OCI-LY7 (cell line): ENCODE measurements around the gene AXIN1. TPM values are rescaled to one million over a fixed set of nuclear protein-coding genes. Genes with fewer than 3 reads are reported as not detected.

ENCODE experiments used
- BruUV-seq: library from RNA; stranded (reverse); fragments of 400-500 nt; replicated peaks from 2 replicates; lab custom pipeline; 2021; lab: Mats Ljungman, UMichigan
- CTCF ChIA-PET: fragments of 300-600 bp; sonication (Branson Sonifier 250); formaldehyde crosslinking; loops from one replicate; lab custom pipeline; 2022; ENCODE audit warnings: antibody characterized with exemption; ENCODE audit not compliant: unreplicated experiment; lab: Charles Lee
- POLR2A ChIA-PET: fragments of 300-600 bp; sonication (Branson Sonifier 250); formaldehyde crosslinking; loops from one replicate; lab custom pipeline; 2022; ENCODE audit warnings: antibody characterized with exemption; lab: Charles Lee
- DNase-seq: peaks from one replicate; pipeline ENCODE4 v3.0.0-alpha.2; 2015; ENCODE audit warnings: low spot score
- H2AFZ ChIP-seq: fragments of 200-600 bp; sonication (generic), shearing (Covaris generic); 2 replicates; pipeline ENCODE4 v1.6.1; 2014; ENCODE audit warnings: mild to moderate bottlenecking, antibody characterized with exemption, low read length, moderate library complexity
- H3K27ac ChIP-seq: fragments of 200-600 bp; sonication (generic); 2 replicates; pipeline ENCODE4 v1.5.1; 2014; ENCODE audit warnings: mixed run types, low read depth, mild to moderate bottlenecking, moderate library complexity, low read length, inconsistent platforms; ENCODE audit not compliant: poor library complexity, severe bottlenecking
- H3K36me3 ChIP-seq: fragments of 200-600 bp; sonication (generic); 2 replicates; pipeline ENCODE4 v1.6.1; 2014; ENCODE audit warnings: mild to moderate bottlenecking, antibody characterized with exemption, low read length, moderate library complexity, mixed read lengths; ENCODE audit not compliant: insufficient read depth
- H3K4me1 ChIP-seq: fragments of 200-600 bp; sonication (generic); 2 replicates; pipeline ENCODE4 v1.5.1; 2014; ENCODE audit warnings: mild to moderate bottlenecking, low read length; ENCODE audit not compliant: insufficient read depth, poor library complexity, severe bottlenecking
- H3K4me2 ChIP-seq: fragments of 200-600 bp; sonication (generic); 2 replicates; pipeline ENCODE4 v1.6.1; 2014; ENCODE audit warnings: mild to moderate bottlenecking, low read length
- H3K4me3 ChIP-seq: fragments of 200-600 bp; sonication (generic); 2 replicates; pipeline ENCODE4 v1.5.1; 2014; ENCODE audit warnings: mild to moderate bottlenecking, low read depth, low read length; ENCODE audit not compliant: poor library complexity, severe bottlenecking
- H3K79me2 ChIP-seq: fragments of 200-600 bp; sonication (generic); 2 replicates; pipeline ENCODE4 v1.6.1; 2016; ENCODE audit warnings: low read depth, mild to moderate bottlenecking, low read length, moderate library complexity, mixed read lengths; ENCODE audit not compliant: insufficient read depth
- H3K9me2 ChIP-seq: fragments of 200-600 bp; sonication (generic); 2 replicates; pipeline ENCODE4 v1.6.1; 2016; ENCODE audit warnings: mild to moderate bottlenecking, low read length, mixed read lengths; ENCODE audit not compliant: insufficient read depth
- H3K9me3 ChIP-seq: fragments of 200-600 bp; sonication (generic); 2 replicates; pipeline ENCODE4 v1.6.1; 2014; ENCODE audit warnings: mild to moderate bottlenecking, mixed run types, low read length, mixed read lengths
- H4K20me1 ChIP-seq: fragments of 200-600 bp; sonication (generic); 2 replicates; pipeline ENCODE4 v1.6.1; 2014; ENCODE audit warnings: mild to moderate bottlenecking, antibody characterized with exemption, low read length, moderate library complexity, mixed read lengths; ENCODE audit not compliant: insufficient read depth
- CTCF ChIP-seq: fragments of 200-600 bp; sonication (generic); conservative IDR thresholded peaks from 2 replicates; pipeline ENCODE4 v1.5.1; 2014; ENCODE audit warnings: mild to moderate bottlenecking, antibody characterized with exemption, low read length, moderate library complexity, mixed read lengths
- EZH2phosphoT487 ChIP-seq: fragments of 200-600 bp; sonication (generic); IDR thresholded peaks from 2 replicates; pipeline ENCODE4 v1.6.1; 2018; ENCODE audit warnings: low read depth, borderline replicate concordance, mild to moderate bottlenecking, mixed run types, antibody characterized with exemption, low read length, moderate library complexity, mixed read lengths
- intact Hi-C: fragments of 100-400 bp; cut with micrococcal nuclease; formaldehyde crosslinking; loops from one replicate; pipeline ENCODE4 v1.10.0; 2022; ENCODE audit not compliant: unreplicated experiment
- total RNA-seq, 2 experiments: library from RNA; depleted of rRNA in 1 of 2; stranded (reverse); fragments of >200 nt in 1 of 2; shearing (Covaris generic) in 1 of 2; gene quantifications; 2 replicates each; pipeline ENCODE4 v1.2.3, GENCODE V29; 2014 to 2022

The AXIN1 gene
- total RNA-seq, 2 experiments from 2014 or later, result 29.0 to 30.3 TPM

- H3K9me2 ChIP-seq, result no peaks in the 10 kb centered on the region
- DNase-seq, result no peak
- ChIA-PET CTCF (no interaction called here), POLR2A (no interaction called here)
- H4K20me1 ChIP-seq, result no peaks in the 10 kb centered on the region
- no peak overlapping the region for H3K4me2 ChIP-seq
- BruUV-seq, result no TSS peak
- H3K4me3 ChIP-seq, result no peak overlapping the region
- H3K36me3 ChIP-seq, result no peaks in the 10 kb centered on the region
- no peaks in the 10 kb centered on the region for H3K79me2 ChIP-seq
- no peaks in the 10 kb centered on the region for H3K9me3 ChIP-seq
- no peak for TF ChIP-seq CTCF
- no peak overlapping the region for H2AFZ ChIP-seq
- intact Hi-C loops, result no loop called here
- no peak overlapping the region for H3K27ac ChIP-seq
- no peaks in the 10 kb centered on the region for H3K4me1 ChIP-seq
Measured at GRCh38 chr16:280991-281659, 71.4 kb downstream of the AXIN1 start.

GRCh38 chr16:280552-280951, 72.0 kb downstream of the AXIN1 start, which contains the start of gene ARHGDIG:
Gene ARHGDIG, plus strand, starts transcription at chr16:280591. Its CDS starts 90 bp downstream, at chr16:280681.
- no peak for DNase-seq
- Histone ChIP-seq H3K9me2 (no peaks in the 10 kb centered on the region), H3K27ac (no peak within 1 kb of the TSS), H3K4me2 (no peak within 1 kb of the TSS), H2AFZ (no peak within 1 kb of the TSS), H3K4me1 (no peaks in the 10 kb centered on the region), H4K20me1 (no peaks in the 10 kb centered on the region), H3K9me3 (no peaks in the 10 kb centered on the region), H3K79me2 (no peaks in the 10 kb centered on the region), H3K36me3 (no peaks in the 10 kb centered on the region), H3K4me3 (no peak within 1 kb of the TSS)
- intact Hi-C loops, result no loop called here
- ChIA-PET POLR2A (no interaction called here), CTCF (no interaction called here)
- TF ChIP-seq EZH2phosphoT487 (no peak), CTCF (no peak)
- no TSS peak for BruUV-seq

GRCh38 chr16:280005-280460, 72.5 kb downstream of the AXIN1 start:
- TF ChIP-seq EZH2phosphoT487 (no peak), CTCF (no peak)
- POLR2A ChIA-PET, result no interaction called here

More at GRCh38 chr16:280005-280460, 72.5 kb downstream of the AXIN1 start:
- H3K9me3 ChIP-seq, result no peaks in the 10 kb centered on the region
- H3K4me3 ChIP-seq, result no peak overlapping the region
- no peaks in the 10 kb centered on the region for H3K36me3 ChIP-seq
- no peaks in the 10 kb centered on the region for H4K20me1 ChIP-seq
- no peaks in the 10 kb centered on the region for H3K9me2 ChIP-seq
- DNase-seq, result no peak
- no peak overlapping the region for H3K27ac ChIP-seq
- no peak overlapping the region for H3K4me2 ChIP-seq
- BruUV-seq, result no TSS peak
- H3K79me2 ChIP-seq, result no peaks in the 10 kb centered on the region
- no peaks in the 10 kb centered on the region for H3K4me1 ChIP-seq
- intact Hi-C loops, result no loop called here
- CTCF ChIA-PET, result no interaction called here
- no peak overlapping the region for H2AFZ ChIP-seq
